GM21528 (cell line): ENCODE data around the gene COMMD4.
A peak's percentile ranks its signal among the peaks of the same experiment; 100 is the strongest.

Experiments used
- ATAC-seq: cut with Tn5 transposase; IDR thresholded peaks from one replicate; pipeline ENCODE4 v1.9.1; 2021; ENCODE audit warnings: mild to moderate bottlenecking, moderate library complexity; ENCODE audit not compliant: unreplicated experiment, low FRiP score

COMMD4 gene

DNA sequence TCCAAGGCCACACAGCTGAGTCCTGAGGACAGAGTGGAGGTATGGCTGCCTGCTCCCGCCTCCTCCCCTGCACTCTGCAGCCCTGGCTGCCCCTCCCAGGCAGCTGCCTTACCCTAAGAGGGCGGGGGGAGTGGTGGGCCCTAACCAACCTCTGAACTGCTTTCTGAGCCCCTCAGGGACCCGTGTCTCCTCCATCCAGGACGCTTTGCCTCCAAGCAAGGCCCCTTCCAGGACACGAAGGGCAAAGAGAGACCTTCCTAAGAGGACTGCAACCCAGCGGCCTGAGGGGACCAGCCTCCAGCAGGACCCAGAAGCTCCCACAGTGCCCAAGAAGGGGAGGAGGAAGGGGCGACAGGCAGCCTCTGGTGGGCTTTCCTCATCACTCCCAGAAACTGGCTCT is 18.6 kb downstream of the COMMD4 start:
- ATAC-seq, result no peak

DNA sequence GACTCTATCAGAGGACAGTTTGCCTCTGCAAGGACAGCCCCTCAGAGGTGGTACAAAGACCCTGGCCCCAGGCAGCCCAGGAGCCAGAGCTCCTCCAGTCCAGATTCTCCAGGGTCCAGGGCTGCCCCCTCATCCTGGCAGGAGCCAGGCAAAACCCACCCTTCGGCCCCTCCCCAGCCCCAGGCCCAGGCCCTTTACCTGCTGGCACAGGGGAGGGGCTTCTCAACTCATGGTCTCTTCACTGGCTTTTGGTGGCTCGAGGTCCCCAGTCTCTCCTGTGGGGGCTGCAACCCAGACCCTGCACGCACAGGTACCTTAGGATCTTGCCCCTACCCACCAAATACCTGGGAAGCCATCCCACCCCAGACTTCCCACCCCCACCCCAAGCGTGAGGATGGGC is 19.5 kb downstream of the COMMD4 start:
- no peak for ATAC-seq

DNA sequence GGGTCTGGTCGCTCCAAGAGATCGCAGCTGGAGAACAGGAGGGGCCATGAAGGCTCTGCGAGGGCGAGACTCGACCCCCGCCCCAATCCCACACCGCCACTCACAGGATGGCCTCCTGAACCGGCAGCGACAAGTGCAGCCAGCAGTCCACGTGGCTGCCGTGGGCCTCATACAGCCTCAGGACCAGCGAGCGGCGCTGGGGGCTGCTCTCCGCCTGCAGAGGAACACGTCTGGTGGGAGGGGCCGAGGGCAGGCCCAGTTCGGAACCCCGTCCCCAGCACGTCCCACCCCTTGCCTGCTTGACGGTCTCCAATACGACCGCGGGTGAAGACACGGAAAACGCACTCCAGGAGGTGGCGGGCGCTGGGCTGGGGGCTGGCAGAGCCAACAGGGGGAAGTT is 20.1 kb downstream of the COMMD4 start:
- ATAC-seq, result no peak

DNA sequence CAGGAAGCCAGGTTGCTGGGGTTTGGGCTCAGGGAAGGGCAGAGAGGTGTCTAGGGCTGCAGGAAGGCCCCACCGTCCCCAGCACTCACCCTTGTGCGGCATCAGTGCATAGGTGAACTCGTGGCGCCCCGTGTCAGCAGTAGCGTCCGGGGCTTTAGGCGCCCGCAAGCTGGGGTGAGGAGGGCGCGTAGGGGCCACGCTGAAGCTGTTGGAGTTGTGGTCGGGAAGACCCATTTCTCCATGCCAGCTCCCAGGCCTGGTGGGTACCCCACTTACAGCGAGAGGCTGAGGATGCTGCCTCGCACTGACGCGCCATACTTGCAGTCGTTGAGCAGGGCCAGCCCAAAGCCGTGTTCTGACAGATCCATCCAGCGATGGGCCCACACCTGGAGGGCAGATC is 20.7 kb downstream of the COMMD4 start:
- ATAC-seq, result no peak

DNA sequence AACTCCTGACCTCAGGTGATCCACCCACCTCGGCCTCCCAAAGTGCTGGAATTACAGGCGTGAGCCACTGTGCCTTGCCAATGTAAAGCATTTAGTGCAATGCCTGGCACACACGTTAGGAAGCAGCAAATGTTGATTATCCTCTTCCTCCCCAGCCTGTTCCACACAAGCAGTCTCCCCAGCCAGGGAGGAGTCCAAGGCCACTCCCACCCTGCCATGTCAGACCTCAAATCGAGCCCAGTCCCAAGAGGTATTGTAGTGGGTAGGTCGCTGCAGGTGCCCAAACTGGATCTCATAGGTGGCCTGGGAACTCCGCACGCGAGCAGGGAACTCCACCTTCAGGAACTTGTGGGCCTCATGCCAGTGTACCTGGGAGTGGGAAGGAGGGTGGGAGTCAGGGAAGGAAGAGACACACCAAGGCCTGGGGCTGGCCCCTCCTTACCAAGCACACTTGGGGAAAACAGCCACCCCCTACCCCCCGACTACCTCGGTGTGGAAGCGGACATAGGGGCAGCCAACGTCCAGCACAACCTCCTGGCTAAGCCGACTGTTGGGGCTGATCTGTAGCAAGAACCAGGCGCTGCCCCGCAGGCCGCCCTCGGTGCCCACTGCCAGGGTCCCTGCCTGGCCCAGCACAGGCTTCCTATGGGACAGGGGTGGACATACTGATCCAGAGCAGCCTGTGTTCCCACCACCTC is 22.3 kb downstream of the COMMD4 start:
- ATAC-seq, result no peak

DNA sequence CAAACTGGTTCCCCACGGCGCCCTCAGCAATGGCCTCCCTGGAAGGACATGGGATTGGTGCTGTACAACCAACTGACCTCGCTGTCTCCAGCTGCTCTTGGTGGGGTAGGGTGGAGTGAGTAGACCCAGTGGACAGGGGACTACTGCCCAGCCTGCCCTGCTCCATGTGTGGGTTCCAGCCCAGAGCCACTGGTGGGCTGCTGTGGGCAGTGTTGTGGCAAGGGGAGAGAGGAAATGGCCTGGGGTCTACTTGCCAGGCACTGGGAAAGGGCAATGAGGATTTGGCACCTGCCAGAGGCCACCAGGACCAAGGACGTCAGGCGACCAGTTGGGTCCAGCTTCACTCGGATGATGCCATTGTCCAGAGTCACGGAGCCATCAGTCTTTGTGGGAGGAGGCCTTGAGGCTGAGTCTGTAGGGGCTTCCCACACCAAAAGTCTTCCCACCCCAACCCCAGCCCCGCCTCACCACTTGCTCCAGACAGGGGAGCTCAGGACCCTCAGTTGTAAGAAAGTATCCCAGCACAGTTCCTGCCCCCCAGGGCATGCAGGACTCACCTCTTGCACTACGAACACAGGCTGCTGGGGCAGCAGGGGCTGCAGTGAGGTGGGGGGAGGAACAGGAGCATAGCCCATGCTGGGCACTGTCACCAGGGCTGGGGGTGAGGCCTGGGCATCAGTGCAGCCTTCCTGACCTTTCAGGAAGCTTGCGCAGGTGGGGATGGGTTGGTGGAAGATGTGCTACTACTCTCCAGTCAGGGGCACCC is 23.1 kb downstream of the COMMD4 start:
- no peak for ATAC-seq

DNA sequence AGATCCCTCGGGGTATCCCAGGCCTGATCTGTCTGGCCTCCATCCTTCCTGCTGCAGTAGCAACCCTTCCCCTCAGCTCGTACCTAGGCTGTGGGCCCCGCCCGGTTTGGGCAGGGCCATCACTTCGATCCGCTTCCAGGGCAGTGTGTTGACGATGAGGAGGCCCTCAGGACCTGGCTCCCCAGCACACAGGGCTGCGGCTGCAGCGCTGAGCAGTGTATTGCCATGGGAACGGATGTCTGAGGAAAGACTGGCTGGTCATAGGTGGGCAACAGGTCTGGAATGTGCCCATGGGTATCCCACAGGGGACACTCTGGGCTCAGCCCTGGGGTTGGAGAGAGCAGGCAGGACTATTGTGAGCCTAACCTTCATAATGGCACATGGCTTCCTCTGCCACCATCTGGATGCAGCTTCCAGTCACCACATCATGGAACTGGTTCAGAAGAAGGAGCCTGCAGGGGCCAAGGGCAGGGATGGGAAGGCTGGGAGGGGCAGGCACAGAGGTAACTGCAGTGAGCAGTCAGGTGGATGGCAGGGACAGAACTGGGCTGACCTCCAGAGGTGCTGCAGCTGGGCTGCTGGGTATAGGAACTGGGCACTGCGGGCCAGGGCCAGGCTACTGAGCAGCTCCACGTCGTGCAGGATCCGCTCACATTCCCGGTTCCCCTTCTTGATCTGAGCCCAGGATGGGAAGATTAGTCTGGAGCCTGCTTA is 23.8 kb downstream of the COMMD4 start:
- no peak for ATAC-seq

DNA sequence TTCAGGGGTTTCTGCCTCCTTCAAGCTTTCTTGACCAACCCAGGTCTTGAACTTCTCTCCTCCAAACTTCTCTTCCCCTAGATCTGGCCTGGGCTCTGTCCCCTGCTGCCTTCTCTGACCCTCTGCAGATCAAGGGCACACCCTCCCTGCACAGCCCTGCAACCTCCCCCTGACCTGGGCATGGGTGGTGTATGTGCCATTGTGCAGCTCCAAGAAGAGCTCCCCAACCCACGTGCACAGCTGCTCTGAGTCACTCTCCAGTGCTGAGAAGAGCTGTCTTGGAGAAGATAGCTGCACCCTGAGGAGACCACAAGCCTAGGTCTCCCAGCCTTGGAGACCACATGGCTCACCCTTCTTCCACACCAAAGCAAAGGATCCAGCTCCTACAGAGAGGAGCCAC is 24.5 kb downstream of the COMMD4 start:
- ATAC-seq, result no peak

DNA sequence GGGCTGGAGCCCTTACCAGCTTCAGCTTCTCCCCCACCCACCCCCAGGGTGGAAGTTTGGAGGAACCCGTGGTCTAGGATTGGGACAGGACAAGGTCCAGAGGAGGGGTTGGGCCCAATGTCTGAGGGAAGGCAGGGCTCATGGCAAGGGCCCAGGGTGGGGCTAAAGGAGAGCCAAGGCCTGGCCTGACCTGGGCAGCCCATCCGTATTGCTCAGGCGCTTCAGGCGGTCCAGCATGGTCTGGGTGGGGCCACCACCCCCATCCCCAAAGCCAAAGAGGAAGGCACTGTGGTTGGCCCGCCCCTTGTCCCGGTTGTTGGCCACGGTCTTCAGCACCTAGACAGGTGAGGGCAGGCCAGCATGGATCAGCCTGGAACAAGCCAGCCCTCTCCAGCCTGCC is 25.0 kb downstream of the COMMD4 start:
- ATAC-seq, result no peak

DNA sequence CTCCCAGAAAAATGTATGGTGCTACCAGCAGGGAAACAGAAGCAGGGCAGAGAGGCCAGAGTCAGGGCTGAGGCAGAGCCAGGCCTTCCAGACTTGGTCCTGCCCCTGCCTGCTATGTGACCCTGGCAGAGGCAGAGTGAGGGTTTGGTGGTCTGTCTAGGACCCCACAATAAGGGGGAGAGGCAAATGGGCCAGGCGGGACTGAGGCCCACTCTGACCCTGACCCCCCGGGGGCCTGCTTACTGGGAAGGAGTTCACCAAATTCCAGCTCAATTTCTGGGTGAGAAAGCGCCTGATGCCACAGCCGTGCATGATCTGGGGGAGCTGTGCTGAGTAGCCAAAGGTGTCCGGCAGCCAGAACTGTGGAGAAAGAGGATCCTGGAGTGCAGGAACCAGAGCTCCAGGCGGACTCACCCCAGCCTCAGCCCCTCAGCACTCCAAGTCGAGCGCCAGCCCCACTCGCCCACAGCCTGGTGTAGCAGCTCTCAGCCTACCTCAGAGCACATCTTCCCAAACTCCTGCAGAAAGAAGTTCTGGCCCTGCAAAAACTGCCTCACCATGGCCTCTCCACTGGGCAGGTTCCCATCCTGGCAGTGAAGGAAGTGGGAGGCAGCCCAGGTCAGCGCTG is 25.6 kb downstream of the COMMD4 start:
- no peak for ATAC-seq

DNA sequence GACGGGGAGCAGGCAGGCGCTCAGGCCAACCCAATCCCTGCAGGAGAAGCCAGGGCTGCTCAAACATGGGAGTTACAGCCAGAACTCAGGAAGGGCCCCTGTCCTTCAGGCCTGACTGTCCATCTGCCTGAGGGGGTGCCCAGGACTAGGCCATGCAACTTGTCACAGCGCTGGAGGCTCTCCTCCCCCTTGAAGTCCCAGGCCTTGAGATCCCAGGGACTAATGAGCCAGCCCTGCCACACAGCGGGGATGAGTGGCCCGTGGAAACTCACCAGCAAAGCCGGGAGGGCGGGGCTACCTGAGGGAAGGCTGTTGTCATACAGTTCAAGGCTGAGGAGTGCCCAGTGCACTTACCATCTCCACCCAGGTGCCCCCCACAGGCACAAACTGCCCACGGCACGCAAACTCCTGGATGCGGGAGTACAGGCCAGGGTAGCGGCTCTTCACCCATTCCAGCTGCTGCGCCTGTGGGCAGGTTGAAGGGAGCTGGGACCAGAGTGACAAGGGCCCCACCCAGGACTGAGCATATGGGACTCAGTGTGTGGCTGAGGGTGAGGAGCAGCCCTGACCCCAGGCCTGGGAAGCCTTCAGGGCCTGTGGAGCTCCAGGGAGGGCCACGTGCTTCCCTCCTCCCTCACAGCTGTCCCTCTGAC is 26.3 kb downstream of the COMMD4 start:
- no peak for ATAC-seq

DNA sequence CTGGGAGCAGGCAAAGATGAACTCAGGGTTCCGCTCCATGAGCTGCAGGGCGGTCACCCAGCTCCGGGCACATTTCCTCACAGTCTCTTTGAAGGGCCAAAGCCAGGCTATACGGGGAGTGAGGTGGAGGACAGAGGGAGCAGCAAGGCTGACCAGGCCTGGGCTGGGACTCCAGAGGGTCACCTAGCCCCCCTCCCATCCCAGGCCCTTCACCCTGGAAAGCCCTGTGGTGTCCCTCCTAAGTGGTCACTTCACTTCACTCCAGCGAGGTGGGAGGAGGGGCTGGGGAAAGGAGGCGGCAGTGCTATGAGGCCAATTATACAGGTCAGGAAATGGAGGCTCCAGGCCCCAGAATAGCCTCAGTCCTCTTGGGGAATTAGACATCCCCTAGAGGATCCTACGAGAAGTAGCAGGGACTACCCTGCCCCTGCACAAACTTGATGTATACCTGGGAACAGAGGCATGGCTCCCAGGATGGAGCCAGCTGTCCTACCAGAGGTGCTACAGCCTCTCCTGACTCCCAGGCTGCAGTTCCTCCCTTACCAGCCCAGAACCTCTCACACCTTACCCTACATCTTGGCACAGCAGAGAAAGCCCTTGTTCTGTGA is 26.9 kb downstream of the COMMD4 start:
- ATAC-seq, result no peak

DNA sequence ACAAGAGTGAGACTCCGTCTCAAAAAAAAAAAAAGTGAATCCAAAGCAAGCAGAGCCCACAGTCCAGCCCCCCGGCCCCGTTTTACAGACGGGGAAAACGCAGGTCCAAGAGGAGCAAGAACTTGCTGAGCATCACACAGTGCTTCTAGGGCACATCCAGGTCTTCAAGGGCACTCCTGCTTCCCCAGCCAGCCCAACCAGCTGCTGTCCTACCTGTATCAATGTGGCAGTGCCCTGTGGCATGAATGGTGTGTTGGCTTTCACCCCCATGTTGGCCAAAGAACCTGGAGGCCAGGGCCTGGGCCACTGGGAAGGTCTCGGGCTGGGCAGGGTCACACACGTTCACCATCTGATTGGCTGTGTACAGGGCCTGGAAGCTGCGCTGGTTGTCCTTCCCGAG is 27.9 kb downstream of the COMMD4 start:
- ATAC-seq, result no peak

DNA sequence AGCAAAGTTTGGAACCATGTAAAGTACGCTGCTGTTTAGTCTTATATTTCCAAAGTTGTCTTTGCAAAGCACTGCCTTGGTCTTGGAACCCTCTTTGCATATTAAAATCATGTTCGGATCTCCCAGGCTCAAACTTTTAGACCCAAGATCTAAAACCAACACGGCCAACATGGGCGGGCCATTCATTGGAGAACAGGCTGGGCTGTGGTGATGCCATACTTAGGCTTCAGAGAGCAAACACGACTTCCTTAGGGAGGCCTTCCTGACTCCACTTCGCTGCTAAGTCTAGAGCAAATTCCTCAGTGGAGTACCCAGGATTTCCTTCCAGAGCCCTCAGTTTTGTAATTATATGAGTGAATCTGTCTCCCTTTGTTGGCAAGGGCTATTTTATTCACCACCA is 29.0 kb downstream of the COMMD4 start:
- no peak for ATAC-seq

DNA sequence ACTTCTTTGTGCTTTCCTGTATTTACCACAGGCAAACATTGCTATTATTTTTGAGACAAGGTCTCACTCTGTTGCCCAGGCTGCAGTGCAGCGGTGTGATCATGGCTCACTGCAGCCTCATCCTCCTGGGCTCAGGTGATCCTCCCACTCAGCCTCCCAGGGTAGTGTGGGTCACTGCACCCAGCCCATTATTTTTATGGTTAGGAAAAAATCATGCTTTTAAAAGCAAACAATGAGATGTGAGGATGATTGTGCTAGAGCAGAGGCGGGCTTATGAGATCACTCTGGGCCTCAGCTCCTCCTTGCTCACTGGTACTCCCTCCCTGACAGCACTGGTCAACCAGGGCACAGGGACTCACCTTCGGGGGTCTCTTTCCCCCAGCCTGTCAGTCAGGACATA is 30.3 kb downstream of the COMMD4 start:
- no peak for ATAC-seq

DNA sequence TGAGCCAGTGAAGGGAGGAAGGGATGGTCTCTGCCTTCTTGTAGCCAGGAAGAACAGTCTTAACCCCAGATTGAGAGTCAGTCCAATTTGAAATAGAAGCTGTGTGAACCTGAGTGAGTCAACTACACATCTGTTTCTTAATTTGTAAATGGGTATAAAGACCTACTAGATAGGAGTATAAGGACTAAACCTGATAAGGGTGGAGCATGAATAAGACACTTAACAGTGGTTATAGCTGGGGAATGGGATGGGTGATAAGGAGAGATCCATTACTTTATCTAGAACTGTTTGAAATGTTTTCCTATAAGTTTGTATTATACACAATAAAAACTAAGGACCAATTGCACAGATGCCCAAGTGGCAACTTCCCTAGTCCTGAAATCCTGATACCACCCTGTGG is 31.1 kb downstream of the COMMD4 start:
- no peak for ATAC-seq

DNA sequence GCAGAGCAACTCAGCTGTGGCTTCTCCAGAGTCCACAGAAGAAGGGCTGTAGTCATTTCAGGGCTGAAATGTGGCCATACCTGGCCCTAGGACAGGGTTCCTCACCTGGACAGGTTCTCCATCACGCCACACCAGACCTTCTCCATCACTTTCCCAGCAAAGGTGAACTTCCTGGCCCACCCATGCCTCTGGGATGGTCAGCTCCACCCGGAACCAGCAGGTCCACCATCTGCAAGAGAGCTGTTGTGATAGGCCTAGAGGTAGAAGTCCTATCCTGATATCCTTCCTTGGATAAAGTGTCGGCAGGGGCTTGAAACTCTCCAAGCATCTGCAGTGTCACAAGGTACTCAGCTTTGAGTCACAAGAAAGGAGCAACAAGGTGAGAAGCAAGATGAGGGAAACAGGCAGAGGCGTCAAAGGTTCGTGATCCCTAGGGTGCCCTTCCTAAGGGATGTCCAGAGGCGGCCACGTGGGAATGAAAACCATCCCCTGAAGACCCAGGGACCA is 31.6 kb downstream of the COMMD4 start:
- no peak for ATAC-seq

DNA sequence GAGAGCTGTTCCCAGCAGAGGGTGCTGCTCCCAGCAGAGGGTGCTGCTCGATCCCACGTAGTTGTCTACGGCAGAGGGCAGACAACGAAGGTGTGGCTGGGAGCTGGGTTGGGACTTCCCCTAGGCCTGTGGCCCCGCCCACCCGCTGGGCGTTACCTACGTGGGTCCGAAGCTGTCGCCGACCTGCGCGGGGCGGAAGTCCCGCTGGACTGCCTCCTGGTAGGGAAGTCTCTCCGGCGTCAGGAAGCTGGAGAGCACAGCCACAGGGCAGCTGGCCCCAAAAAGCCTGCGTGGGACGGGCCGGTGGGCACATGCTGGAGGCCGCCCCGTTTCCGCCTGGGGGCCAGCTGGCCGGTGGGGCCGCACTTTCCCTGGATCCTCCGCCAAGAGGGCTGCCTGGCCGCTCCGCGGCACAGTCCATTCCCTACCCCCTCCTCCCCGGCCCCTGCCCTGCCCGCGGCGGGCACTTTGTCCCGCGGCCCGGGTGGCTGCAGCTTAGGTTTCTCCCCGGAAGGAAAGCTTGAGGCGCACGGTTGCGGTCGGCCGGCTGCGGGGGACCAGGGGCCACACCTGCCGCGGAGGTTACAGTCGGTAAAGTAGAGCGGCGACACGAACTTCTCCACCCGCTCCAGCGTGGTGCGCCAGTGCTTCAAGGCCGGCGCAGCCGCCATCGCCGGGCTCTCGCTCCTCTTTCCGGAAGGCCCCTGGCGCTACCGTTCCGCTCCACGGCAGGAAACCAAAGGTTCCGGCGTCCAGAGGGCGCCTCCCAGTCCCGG is 32.2 kb downstream of the COMMD4 start, which contains the start of gene MAN2C1:
Gene MAN2C1 (minus strand): TSS at position 695 of the 776 bp plus-strand sequence. CDS start 24 bp downstream, at position 671.
- peak; percentile 90 for ATAC-seq

DNA sequence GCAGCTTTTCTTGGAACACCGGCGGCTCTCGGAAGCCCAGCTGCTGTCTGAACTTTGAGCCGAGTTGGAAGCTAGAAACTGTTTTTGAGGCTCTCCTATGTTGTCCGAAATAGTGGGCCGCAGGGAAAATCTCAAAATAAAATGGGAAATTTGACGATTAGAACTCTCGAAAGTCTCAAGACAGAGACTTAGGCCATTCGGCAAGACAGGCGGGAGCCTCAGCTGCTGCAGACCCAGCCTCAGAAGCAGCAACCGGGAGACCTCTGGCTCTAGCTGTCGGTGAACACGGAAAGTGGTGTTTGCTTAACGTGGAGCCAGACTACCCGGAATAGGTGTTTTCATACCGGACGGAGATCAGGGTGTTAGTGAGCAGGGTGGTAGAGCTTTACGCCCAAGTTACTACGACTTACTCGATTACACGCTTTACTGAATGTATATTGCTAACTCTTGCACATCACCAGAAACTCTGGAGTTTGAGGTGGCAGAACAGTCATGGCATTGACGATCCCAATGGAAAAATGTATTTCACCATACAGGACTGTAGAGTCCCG is 32.9 kb downstream of the COMMD4 start:
- peak; percentile 6 for ATAC-seq
